SK-N-MC (cell line): Measurements from ENCODE around the gene CLEC2A.
"Not testable (repeated sequence)": the region's sequence is repeated elsewhere in the genome, so short reads cannot be mapped to it uniquely, and the experiment has no call there.

ENCODE experiments used
- DNase-seq: peaks from one replicate; pipeline ENCODE4 v3.0.0-alpha.2; 2011; ENCODE audit warnings: low read depth, low spot score
- H3K27ac ChIP-seq: fragments of 200-600 bp; sonication (generic); 2 replicates; pipeline ENCODE4 v1.5.1; 2016; ENCODE audit warnings: mixed run types
- H3K36me3 ChIP-seq: fragments of 200-600 bp; sonication (generic); 2 replicates; pipeline ENCODE4 v1.6.1; 2017; ENCODE audit warnings: antibody characterized with exemption, low read length, mixed read lengths; ENCODE audit not compliant: insufficient read depth
- H3K4me3 ChIP-seq: fragments of 200-600 bp; sonication (generic); 2 replicates; pipeline ENCODE4 v1.5.1; 2016
- H3K9ac ChIP-seq: fragments of 200-600 bp; sonication (generic); 2 replicates; pipeline ENCODE4 v1.8.0; 2017; ENCODE audit warnings: mixed run types, mixed read lengths; ENCODE audit not compliant: insufficient read length
- H3K9me3 ChIP-seq: fragments of 200-600 bp; sonication (generic); 2 replicates; pipeline ENCODE4 v1.6.1; 2017; ENCODE audit warnings: low read depth, mild to moderate bottlenecking, antibody characterized with exemption, low read length, moderate library complexity, mixed read lengths
- EZH2 ChIP-seq: fragments of 200-600 bp; sonication (generic); IDR thresholded peaks from one replicate; pipeline ENCODE4 v1.6.1; 2017; ENCODE audit warnings: antibody characterized with exemption
- FOXP2 ChIP-seq: optimal IDR thresholded peaks from 2 replicates; pipeline ENCODE3; 2011; ENCODE audit warnings: mild to moderate bottlenecking, moderate library complexity; ENCODE audit not compliant: insufficient read depth; ENCODE audit errors: extremely low read length, control extremely low read depth
- POLR2AphosphoS5 ChIP-seq: IDR thresholded peaks from 2 replicates; pipeline ENCODE4 v1.6.1; 2012; ENCODE audit warnings: mild to moderate bottlenecking, low read depth, low read length, borderline replicate concordance

CLEC2A gene

GRCh38 chr12:9881246-9881645, 50.9 kb downstream of the CLEC2A start, which contains the start of gene KLRF2:
KLRF2 (plus strand) TSS chr12:9881489; CDS start chr12:9881596, 107 bp downstream.
- no peak for DNase-seq
- Histone ChIP-seq H3K9ac (no peak within 1 kb of the TSS), H3K9me3 (no peaks in the 10 kb centered on the region), H3K36me3 (no peaks in the 10 kb centered on the region), H3K27ac (no peak within 1 kb of the TSS), H3K4me3 (no peak within 1 kb of the TSS)
- TF ChIP-seq FOXP2 (no peak), EZH2 (no peak), POLR2AphosphoS5 (no peak)

- TF ChIP-seq FOXP2 (no peak), EZH2 (no peak), POLR2AphosphoS5 (no peak)
- no peak for DNase-seq
- no peak overlapping the region for H3K4me3 ChIP-seq
- H3K9me3 ChIP-seq: no peaks in the 10 kb centered on the region
- no peak overlapping the region for H3K9ac ChIP-seq
- H3K36me3 ChIP-seq: no peaks in the 10 kb centered on the region
- no peak overlapping the region for H3K27ac ChIP-seq
Measured at GRCh38 chr12:9880532-9881078, 51.6 kb downstream of the CLEC2A start.

- not testable (repeated sequence) for DNase-seq, H3K4me3 ChIP-seq, H3K9me3 ChIP-seq, H3K9ac ChIP-seq, H3K27ac ChIP-seq, H3K36me3 ChIP-seq
Measured at GRCh38 chr12:9876120-9876519, 56.0 kb downstream of the CLEC2A start.

- H3K36me3 ChIP-seq: no peaks in the 10 kb centered on the region
- no peak overlapping the region for H3K27ac ChIP-seq
- H3K9me3 ChIP-seq: no peaks in the 10 kb centered on the region
- no peak for TF ChIP-seq POLR2AphosphoS5
- no peak for TF ChIP-seq EZH2
- no peak for TF ChIP-seq FOXP2
- DNase-seq: no peak
- no peak overlapping the region for H3K9ac ChIP-seq
- no peak overlapping the region for H3K4me3 ChIP-seq
Measured at GRCh38 chr12:9872742-9873141, 59.4 kb downstream of the CLEC2A start.

- Histone ChIP-seq H3K9me3 (no peaks in the 10 kb centered on the region), H3K36me3 (no peaks in the 10 kb centered on the region), H3K9ac (no peak overlapping the region), H3K27ac (no peak overlapping the region), H3K4me3 (no peak overlapping the region)
- no peak for DNase-seq
- no peak for TF ChIP-seq POLR2AphosphoS5
- no peak for TF ChIP-seq FOXP2
- TF ChIP-seq EZH2: no peak
Measured at GRCh38 chr12:9872162-9872561, 60.0 kb downstream of the CLEC2A start.

GRCh38 chr12:9870286-9870866, 61.8 kb downstream of the CLEC2A start:
- Histone ChIP-seq H3K36me3 (no peaks in the 10 kb centered on the region), H3K4me3 (peak overlapping the region; percentile 84), H3K9me3 (no peaks in the 10 kb centered on the region), H3K27ac (peak overlapping the region; percentile 84), H3K9ac (peak overlapping the region; percentile 81)
- DNase-seq: no peak
- TF ChIP-seq POLR2AphosphoS5 (no peak), EZH2 (no peak), FOXP2 (no peak)

GRCh38 chr12:9869307-9870161, 62.6 kb downstream of the CLEC2A start, which contains the start of gene CLEC2B:
CLEC2B (minus strand) TSS chr12:9869354.
- Histone ChIP-seq H3K9ac (peak within 1 kb of the TSS; percentile 81), H3K36me3 (no peaks in the 10 kb centered on the region), H3K4me3 (peak within 1 kb of the TSS; percentile 84), H3K27ac (peak within 1 kb of the TSS; percentile 84), H3K9me3 (no peaks in the 10 kb centered on the region)
- TF ChIP-seq EZH2 (no peak), FOXP2 (no peak), POLR2AphosphoS5 (no peak)
- no peak for DNase-seq

GRCh38 chr12:9868951-9869306, 63.2 kb downstream of the CLEC2A start:
- TF ChIP-seq EZH2: no peak
- TF ChIP-seq POLR2AphosphoS5: no peak
- TF ChIP-seq FOXP2: no peak
- Histone ChIP-seq H3K9me3 (no peaks in the 10 kb centered on the region; the same call in 1 of the 2 replicates), H3K27ac (peak overlapping the region; percentile 84), H3K4me3 (peak overlapping the region; percentile 84), H3K9ac (peak overlapping the region; percentile 81), H3K36me3 (no peaks in the 10 kb centered on the region)
- no peak for DNase-seq
